Neural cell (in vitro differentiated cells): ENCODE data around the gene CTPS2. TPM values are rescaled to one million over a fixed set of nuclear protein-coding genes. Genes with fewer than 3 reads are reported as not detected.

ENCODE experiments used
- H2AFZ ChIP-seq: fragments of 200-600, 300-800 bp; sonication (generic), shearing (Covaris generic); 2 replicates; pipeline ENCODE4 v1.6.0; 2014; ENCODE audit warnings: low read depth, mild to moderate bottlenecking, antibody characterized with exemption, low read length, moderate library complexity
- H3F3A ChIP-seq: fragments of 200-600 bp; shearing (Covaris generic); 2 replicates; pipeline ENCODE4 v1.6.1; 2016; ENCODE audit warnings: mild to moderate bottlenecking, moderate library complexity, mixed read lengths, antibody characterized with exemption, low read length; ENCODE audit not compliant: insufficient read depth, poor library complexity, severe bottlenecking
- H3K27ac ChIP-seq: fragments of 200-600, 300-800 bp; sonication (generic), shearing (Covaris generic); 2 replicates; pipeline ENCODE4 v1.5.1; 2014; ENCODE audit warnings: mild to moderate bottlenecking, low read length, moderate library complexity
- H3K27me3 ChIP-seq: fragments of 300-800, 200-600 bp; sonication (generic), shearing (Covaris generic); 2 replicates; pipeline ENCODE4 v1.6.0; 2014; ENCODE audit warnings: mild to moderate bottlenecking, low read depth, low read length, moderate library complexity; ENCODE audit not compliant: insufficient read depth
- H3K36me3 ChIP-seq: fragments of 300-800, 200-600 bp; sonication (generic), shearing (Covaris generic); 2 replicates; pipeline ENCODE4 v1.5.1; 2014; ENCODE audit warnings: mild to moderate bottlenecking, antibody characterized with exemption, low read length, moderate library complexity; ENCODE audit not compliant: insufficient read depth
- H3K4me2 ChIP-seq: fragments of 300-800, 200-600 bp; sonication (generic), shearing (Covaris generic); 2 replicates; pipeline ENCODE4 v1.6.0; 2014; ENCODE audit warnings: mild to moderate bottlenecking, low read length
- H3K4me3 ChIP-seq: fragments of 300-800, 200-600 bp; sonication (generic), shearing (Covaris generic); 2 replicates; pipeline ENCODE4 v1.5.1; 2014; ENCODE audit warnings: mild to moderate bottlenecking, low read length, moderate library complexity
- H3K79me2 ChIP-seq: fragments of 200-600 bp; shearing (Covaris generic); replicated peaks from 2 replicates; pipeline ENCODE4 v1.6.0; 2014; ENCODE audit warnings: mild to moderate bottlenecking, low read length, moderate library complexity; ENCODE audit not compliant: insufficient read depth
- H3K9ac ChIP-seq: fragments of 300-800, 200-600 bp; sonication (generic), shearing (Covaris generic); 2 replicates; pipeline ENCODE4 v1.6.1; 2016; ENCODE audit warnings: mild to moderate bottlenecking, low read length, mixed read lengths
- H3K9me2 ChIP-seq: fragments of 200-600 bp; shearing (Covaris generic); 2 replicates; pipeline ENCODE4 v1.6.1; 2016; ENCODE audit warnings: mild to moderate bottlenecking, low read length, mixed read lengths; ENCODE audit not compliant: insufficient read depth
- H3K9me3 ChIP-seq: fragments of 200-600, 300-800 bp; sonication (generic), shearing (Covaris generic); 2 replicates; pipeline ENCODE4 v1.6.1; 2016; ENCODE audit warnings: mild to moderate bottlenecking, mixed run types, low read length, moderate library complexity, mixed read lengths
- H4K20me1 ChIP-seq: fragments of 200-600 bp; shearing (Covaris generic); 2 replicates; pipeline ENCODE4 v1.6.1; 2016; ENCODE audit warnings: mild to moderate bottlenecking, mixed run types; ENCODE audit not compliant: insufficient read depth
- CTCF ChIP-seq: fragments of 450-650 bp; IDR thresholded peaks from 2 replicates; pipeline ENCODE4 v1.5.1; 2014; ENCODE audit warnings: antibody characterized with exemption, mild to moderate bottlenecking, moderate library complexity; ENCODE audit not compliant: poor library complexity, severe bottlenecking
- EP300 ChIP-seq: fragments of 450-650 bp; conservative IDR thresholded peaks from 2 replicates; pipeline ENCODE4 v1.6.1; 2014; ENCODE audit warnings: antibody characterized with exemption, mild to moderate bottlenecking, moderate library complexity; ENCODE audit not compliant: poor library complexity, severe bottlenecking
- EZH2 ChIP-seq: fragments of 200-600, 300-800 bp; shearing (Covaris generic), sonication (generic); IDR thresholded peaks from 2 replicates; pipeline ENCODE4 v1.6.1; 2014; ENCODE audit warnings: antibody characterized with exemption, low read length, borderline replicate concordance, mild to moderate bottlenecking; ENCODE audit not compliant: insufficient read depth, poor library complexity, severe bottlenecking
- MXI1 ChIP-seq: fragments of 450-650 bp; conservative IDR thresholded peaks from 2 replicates; pipeline ENCODE4 v1.6.1; 2014; ENCODE audit warnings: antibody characterized with exemption, mild to moderate bottlenecking; ENCODE audit not compliant: poor library complexity, severe bottlenecking
- POLR2AphosphoS5 ChIP-seq: IDR thresholded peaks from 2 replicates; pipeline ENCODE4 v1.6.1; 2012
- RAD21 ChIP-seq: fragments of 450-650 bp; conservative IDR thresholded peaks from 2 replicates; pipeline ENCODE4 v1.6.1; 2014; ENCODE audit warnings: antibody characterized with exemption, mild to moderate bottlenecking, moderate library complexity
- REST ChIP-seq: IDR thresholded peaks from 2 replicates; pipeline ENCODE4 v1.6.1; 2012; ENCODE audit warnings: borderline replicate concordance
- SMC3 ChIP-seq: fragments of 450-650 bp; conservative IDR thresholded peaks from 2 replicates; pipeline ENCODE4 v1.6.1; 2014; ENCODE audit warnings: antibody characterized with exemption, mild to moderate bottlenecking, moderate library complexity; ENCODE audit not compliant: poor library complexity
- TAF1 ChIP-seq: IDR thresholded peaks from 2 replicates; pipeline ENCODE4 v1.6.1; 2012; ENCODE audit warnings: low read depth
- polyA plus RNA-seq: library from polyadenylated mRNA; depleted of rRNA; stranded (reverse); fragments of >200 nt; gene quantifications from 2 replicates; pipeline ENCODE4 v1.2.3, GENCODE V29; 2014

Gene CTPS2
- polyA plus RNA-seq, 1 donor from 2014 or later: 17.1 TPM

- TF ChIP-seq POLR2AphosphoS5 (no peak), MXI1 (no peak), EP300 (no peak), SMC3 (no peak), RAD21 (no peak), REST (no peak), TAF1 (no peak), EZH2 (no peak), CTCF (no peak)
- H3F3A ChIP-seq: no peaks in the 10 kb centered on the region
- H2AFZ ChIP-seq: no peak overlapping the region
- H3K36me3 ChIP-seq: no peaks in the 10 kb centered on the region
- H3K4me2 ChIP-seq: no peak overlapping the region
- no peaks in the 10 kb centered on the region for H3K27me3 ChIP-seq
- no peak overlapping the region for H3K9ac ChIP-seq
- no peaks in the 10 kb centered on the region for H3K9me2 ChIP-seq
- H3K27ac ChIP-seq: no peak overlapping the region
- H3K79me2 ChIP-seq: no peaks in the 10 kb centered on the region
- H3K9me3 ChIP-seq: no peaks in the 10 kb centered on the region
- no peak overlapping the region for H3K4me3 ChIP-seq
- H4K20me1 ChIP-seq: no peaks in the 10 kb centered on the region
These were observed 65.9 kb downstream of the CTPS2 start for GRCh38 chrX:16646366-16647138.

- Histone ChIP-seq H4K20me1 (no peaks in the 10 kb centered on the region), H3K9me2 (no peaks in the 10 kb centered on the region), H3K4me3 (no peak overlapping the region), H3K9ac (no peak overlapping the region), H3K27me3 (no peaks in the 10 kb centered on the region), H3K4me2 (no peak overlapping the region), H2AFZ (no peak overlapping the region), H3F3A (no peaks in the 10 kb centered on the region), H3K36me3 (no peaks in the 10 kb centered on the region), H3K79me2 (no peaks in the 10 kb centered on the region), H3K27ac (no peak overlapping the region), H3K9me3 (no peaks in the 10 kb centered on the region)
- TF ChIP-seq EZH2 (no peak), MXI1 (no peak), TAF1 (no peak)
These were observed 69.3 kb downstream of the CTPS2 start for GRCh38 chrX:16643176-16643575.
